ENCODE measurements around the gene FOXD2.

DNA sequence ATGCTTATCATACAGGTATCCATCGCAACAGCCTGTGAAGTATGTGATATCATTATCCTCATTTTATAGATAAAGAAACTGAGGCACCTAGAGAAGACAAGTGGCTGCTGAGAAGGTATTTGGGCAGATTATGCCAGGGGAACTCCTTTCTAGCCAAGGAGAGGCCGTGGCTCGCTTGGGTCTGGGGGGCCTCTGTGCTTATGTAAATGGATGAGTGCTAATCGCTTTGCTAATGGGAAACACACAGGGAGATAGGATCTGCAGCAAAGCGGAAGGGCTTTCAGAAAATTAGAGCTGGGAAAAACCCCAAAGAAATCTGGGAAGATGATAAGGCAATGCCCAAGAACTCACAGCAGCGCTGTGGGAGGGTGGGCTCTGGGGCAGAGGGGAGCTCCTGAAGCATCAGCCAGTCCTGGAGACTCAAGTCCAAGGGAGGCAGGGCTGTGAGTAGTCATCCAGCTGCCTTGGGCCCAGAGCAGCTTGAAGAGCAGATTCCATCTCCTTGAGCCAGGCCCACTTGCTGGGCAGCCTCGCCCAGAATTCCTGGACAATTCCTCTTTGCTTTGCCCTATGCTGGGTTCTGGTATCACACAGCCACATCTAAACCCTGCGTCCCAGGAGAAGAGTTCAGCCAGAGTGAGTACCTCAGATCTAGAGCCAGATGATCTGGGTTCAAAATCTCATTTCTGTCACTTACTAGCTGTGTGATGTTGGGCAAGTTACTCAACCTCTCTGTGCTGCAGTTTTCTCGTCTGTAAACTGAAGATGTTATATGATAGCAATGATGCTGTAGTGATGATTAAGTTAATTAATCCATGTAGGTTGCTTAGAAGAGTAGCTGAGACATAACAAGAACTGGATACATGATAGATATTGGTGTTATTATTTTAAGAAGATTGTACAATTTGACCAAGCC is 36.7 kb downstream of the FOXD2 start:
- TF ChIP-seq, protein P1, sequence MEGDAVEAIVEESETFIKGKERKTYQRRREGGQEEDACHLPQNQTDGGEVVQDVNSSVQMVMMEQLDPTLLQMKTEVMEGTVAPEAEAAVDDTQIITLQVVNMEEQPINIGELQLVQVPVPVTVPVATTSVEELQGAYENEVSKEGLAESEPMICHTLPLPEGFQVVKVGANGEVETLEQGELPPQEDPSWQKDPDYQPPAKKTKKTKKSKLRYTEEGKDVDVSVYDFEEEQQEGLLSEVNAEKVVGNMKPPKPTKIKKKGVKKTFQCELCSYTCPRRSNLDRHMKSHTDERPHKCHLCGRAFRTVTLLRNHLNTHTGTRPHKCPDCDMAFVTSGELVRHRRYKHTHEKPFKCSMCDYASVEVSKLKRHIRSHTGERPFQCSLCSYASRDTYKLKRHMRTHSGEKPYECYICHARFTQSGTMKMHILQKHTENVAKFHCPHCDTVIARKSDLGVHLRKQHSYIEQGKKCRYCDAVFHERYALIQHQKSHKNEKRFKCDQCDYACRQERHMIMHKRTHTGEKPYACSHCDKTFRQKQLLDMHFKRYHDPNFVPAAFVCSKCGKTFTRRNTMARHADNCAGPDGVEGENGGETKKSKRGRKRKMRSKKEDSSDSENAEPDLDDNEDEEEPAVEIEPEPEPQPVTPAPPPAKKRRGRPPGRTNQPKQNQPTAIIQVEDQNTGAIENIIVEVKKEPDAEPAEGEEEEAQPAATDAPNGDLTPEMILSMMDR (conservative IDR thresholded peaks at IDR 0.05; ENCODE audit: low read depth, low read length) = no peak
- TF ChIP-seq RCOR1 (IDR thresholded peaks at IDR 0.05; ENCODE audit: insufficient replicate concordance, low read length) (no peak), POLR2A (IDR thresholded peaks at IDR 0.05; ENCODE audit: low read depth, low read length) (no peak), MAZ (IDR thresholded peaks at IDR 0.05; ENCODE audit: borderline replicate concordance, low read depth, low read length) (no peak), CEBPB (IDR thresholded peaks at IDR 0.05; ENCODE audit: low read depth, low read length) (no peak), RAD21 (IDR thresholded peaks at IDR 0.05; ENCODE audit: low read length) (no peak), CHD1 (IDR thresholded peaks at IDR 0.05; ENCODE audit: low read depth, low read length) (no peak), BHLHE40 (IDR thresholded peaks at IDR 0.05; ENCODE audit: low read depth, low read length) (no peak), FOS (IDR thresholded peaks at IDR 0.05; ENCODE audit: low read depth, low read length) (no peak), NFE2L2 (IDR thresholded peaks at IDR 0.05; ENCODE audit: low read depth, low read length) (no peak)
- TF ChIP-seq, protein P2, sequence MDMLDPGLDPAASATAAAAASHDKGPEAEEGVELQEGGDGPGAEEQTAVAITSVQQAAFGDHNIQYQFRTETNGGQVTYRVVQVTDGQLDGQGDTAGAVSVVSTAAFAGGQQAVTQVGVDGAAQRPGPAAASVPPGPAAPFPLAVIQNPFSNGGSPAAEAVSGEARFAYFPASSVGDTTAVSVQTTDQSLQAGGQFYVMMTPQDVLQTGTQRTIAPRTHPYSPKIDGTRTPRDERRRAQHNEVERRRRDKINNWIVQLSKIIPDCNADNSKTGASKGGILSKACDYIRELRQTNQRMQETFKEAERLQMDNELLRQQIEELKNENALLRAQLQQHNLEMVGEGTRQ (IDR thresholded peaks at IDR 0.05; ENCODE audit: low read depth, low read length) = no peak

Data from IMR-90 (cell line).